Stimulated activated CD8-positive, alpha-beta memory T cell treated with anti-CD3 and anti-CD28 coated beads, Interleukin-7, amount 100 ng/mL, for 1 hour (primary cell): ENCODE data around the gene LRRC37B.
"Not testable (repeated sequence)": the region's sequence is repeated elsewhere in the genome, so short reads cannot be mapped to it uniquely, and the experiment has no call there.

Experiments used
- DNase-seq, 2 donors: peaks; one replicate each; pipeline ENCODE4 v3.0.0-alpha.2; 2020; ENCODE audit warnings: low read depth in 2 of 2

Gene LRRC37B

GRCh38 chr17:32086833-32087232 lies 79.7 kb downstream of the LRRC37B start:
- DNase-seq: not testable (repeated sequence)

GRCh38 chr17:32092062-32092461 lies 84.9 kb downstream of the LRRC37B start:
- DNase-seq: not testable (repeated sequence)

DNA sequence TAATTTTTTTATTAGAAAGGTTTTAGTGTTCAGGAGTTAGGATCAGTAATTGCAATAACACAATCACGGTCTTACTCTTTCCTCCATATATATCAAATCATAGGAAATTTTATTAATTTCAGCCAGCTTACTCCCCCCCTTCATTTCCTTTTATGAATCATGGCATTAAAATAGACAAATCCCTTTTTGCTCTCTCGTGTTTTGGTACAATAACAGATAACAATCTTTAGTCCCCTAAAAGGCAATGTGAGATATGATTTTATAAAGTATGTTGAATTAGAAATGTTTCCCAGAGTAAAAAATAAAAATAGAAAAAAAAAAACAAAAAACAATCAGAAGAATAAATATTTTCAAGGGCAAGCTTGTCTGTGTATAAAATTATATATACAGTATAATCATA lies 92.5 kb downstream of the LRRC37B start:
- DNase-seq: no peak

DNA sequence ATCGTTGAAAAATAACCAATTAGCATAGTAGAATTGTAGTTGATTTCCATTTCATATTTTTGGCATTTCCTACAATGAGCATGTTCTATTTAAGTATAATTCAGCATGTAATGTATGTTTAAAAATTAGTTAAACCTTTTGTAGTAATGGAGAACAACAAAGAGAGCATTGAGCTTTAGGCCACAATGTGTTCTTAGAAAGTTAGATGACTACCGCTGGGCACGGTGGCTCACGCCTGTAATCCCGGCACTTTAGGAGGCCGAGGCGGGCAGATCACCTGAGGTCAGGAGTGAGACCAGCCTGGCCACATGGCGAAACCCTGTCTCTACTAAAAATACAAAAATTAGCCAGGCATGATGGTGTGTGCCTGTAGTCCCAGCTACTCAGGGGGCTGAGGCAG lies 93.1 kb downstream of the LRRC37B start:
- not testable (repeated sequence) for DNase-seq

DNA sequence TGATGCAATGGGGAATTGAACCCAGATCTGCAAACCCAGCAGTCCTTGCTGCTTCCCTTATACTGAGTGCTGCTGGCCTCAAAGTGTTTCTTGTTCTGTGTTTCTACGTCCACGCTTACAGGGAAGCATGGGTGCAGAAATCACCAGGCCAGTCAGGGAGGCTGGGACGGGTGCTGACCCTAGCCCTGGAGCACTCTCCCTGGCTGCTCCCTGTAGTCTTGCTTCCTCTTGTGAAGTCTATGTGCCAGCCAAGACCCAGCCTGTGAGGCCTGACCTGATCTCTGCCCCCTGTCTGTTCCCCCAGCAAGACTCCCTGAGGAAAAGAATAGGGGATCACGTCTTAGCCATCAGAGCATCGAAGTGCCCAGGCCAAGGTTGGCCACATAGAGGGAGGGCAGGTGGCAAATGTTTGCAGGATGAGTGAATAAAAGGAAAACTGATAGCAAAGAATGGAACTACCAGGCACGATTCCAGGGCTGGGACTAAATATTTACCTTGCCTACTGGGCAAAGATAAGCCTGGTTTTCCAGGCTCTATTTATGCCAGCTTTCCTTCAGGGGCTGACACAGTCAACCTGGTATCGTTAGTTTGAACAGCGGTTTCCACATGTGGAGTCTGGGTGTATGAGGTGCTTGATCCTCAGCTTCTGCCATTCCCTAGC lies 93.9 kb downstream of the LRRC37B start:
- DNase-seq: no peak

GRCh38 chr17:32102172-32102571 lies 95.0 kb downstream of the LRRC37B start:
- no peak for DNase-seq

DNA sequence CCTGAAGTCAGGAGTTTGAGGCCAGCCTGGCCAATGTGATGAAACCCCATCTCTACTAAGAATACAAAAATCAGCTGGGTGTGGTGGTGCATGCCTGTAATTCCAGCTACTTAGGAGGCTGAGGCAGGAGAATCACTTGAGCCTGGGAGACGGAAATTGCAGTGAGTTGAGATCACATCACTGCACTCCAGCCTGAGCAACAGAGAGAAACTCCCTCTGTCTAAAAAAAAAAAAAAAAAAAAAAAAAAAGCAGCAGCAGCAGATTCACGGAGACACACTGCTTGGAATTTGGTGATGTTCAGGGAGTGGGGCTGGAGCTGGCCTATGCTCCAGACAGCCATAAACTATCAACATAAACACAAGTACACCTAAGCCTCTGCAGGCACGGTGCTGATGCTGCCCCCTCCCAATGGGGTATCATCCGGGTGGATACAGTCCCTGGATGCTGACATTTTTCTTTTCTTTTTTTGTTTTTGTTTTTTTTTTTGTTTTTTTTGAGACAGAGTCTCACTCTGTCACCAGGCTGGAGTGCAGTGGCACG lies 95.5 kb downstream of the LRRC37B start:
- no peak for DNase-seq
